Testis (tissue), 3 donors: ENCODE results near the gene ARHGAP25. TPM values are rescaled to one million over a fixed set of nuclear protein-coding genes. Genes with fewer than 3 reads are reported as not detected.

Experiments used
- DNase-seq: peaks from one replicate; pipeline ENCODE4 v3.0.0-alpha.2; 2019
- H3K27ac ChIP-seq, 2 donors: fragments of 200-600 bp; sonication (generic); one replicate each; pipeline ENCODE4 v1.5.1; 2019
- H3K27me3 ChIP-seq: fragments of 200-600 bp; sonication (generic); one replicate; pipeline ENCODE4 v1.5.1; 2019
- H3K36me3 ChIP-seq: fragments of 200-600 bp; sonication (generic); one replicate; pipeline ENCODE4 v1.5.1; 2017; ENCODE audit warnings: low read depth; ENCODE audit errors: missing control alignments
- H3K4me1 ChIP-seq: fragments of 200-600 bp; sonication (generic); one replicate; pipeline ENCODE4 v1.5.1; 2019
- H3K4me3 ChIP-seq, 2 donors: fragments of 200-600 bp; sonication (generic); one replicate each; pipeline ENCODE4 v1.5.1; 2017 to 2019
- H3K9me3 ChIP-seq: fragments of 200-600 bp; sonication (generic); one replicate; pipeline ENCODE4 v1.5.1; 2017
- POLR2A ChIP-seq: fragments of 450-650 bp; IDR thresholded peaks from one replicate; pipeline ENCODE4 v1.6.1; 2017; ENCODE audit warnings: antibody characterized with exemption, mild to moderate bottlenecking, moderate library complexity
- WGBS, 2 donors: methylation state at CpG; one replicate each; pipeline ENCODE4 v1.1.5; 2018; 5-methylcytosine and 5-hydroxymethylcytosine counted together
- intact Hi-C: fragments of 100-400 bp; cut with DNase I; formaldehyde crosslinking; loops from one replicate; pipeline ENCODE4 v1.15.1; 2023; ENCODE audit warnings: low total_unique reads
- polyA plus RNA-seq: library from polyadenylated mRNA; stranded (reverse); fragments of 350-450 nt; fragmentation: Illumina TruSeq; extraction: RNeasy Lipid Tissue Mini Kit (QIAGEN cat#74804); gene quantifications from one replicate; pipeline ENCODE4 v1.2.3, GENCODE V29; 2014; ENCODE audit warnings: low read depth, low replicate concordance; ENCODE audit not compliant: insufficient read depth
- total RNA-seq, 2 donors: library from RNA; depleted of rRNA; stranded (reverse); fragments of >200 nt; gene quantifications; one replicate each; pipeline ENCODE4 v1.2.3, GENCODE V29; 2016
- TF ChIP-seq, protein P1 (sequence below), 3 experiments: fragments of 450-650 bp in 2 of 3; fragments of 200-600 bp in 1 of 3; sonication (generic) in 1 of 3; IDR thresholded peaks; one replicate each; pipeline ENCODE4 v1.5.1; 2016 to 2019; ENCODE audit warnings: antibody characterized with exemption in 3 of 3, mild to moderate bottlenecking in 2 of 3, moderate library complexity in 1 of 3

ARHGAP25 gene
- total and polyA plus RNA-seq, 3 donors from 2014 or later, result 6.2 to 8.2 (median 6.7) TPM

DNA sequence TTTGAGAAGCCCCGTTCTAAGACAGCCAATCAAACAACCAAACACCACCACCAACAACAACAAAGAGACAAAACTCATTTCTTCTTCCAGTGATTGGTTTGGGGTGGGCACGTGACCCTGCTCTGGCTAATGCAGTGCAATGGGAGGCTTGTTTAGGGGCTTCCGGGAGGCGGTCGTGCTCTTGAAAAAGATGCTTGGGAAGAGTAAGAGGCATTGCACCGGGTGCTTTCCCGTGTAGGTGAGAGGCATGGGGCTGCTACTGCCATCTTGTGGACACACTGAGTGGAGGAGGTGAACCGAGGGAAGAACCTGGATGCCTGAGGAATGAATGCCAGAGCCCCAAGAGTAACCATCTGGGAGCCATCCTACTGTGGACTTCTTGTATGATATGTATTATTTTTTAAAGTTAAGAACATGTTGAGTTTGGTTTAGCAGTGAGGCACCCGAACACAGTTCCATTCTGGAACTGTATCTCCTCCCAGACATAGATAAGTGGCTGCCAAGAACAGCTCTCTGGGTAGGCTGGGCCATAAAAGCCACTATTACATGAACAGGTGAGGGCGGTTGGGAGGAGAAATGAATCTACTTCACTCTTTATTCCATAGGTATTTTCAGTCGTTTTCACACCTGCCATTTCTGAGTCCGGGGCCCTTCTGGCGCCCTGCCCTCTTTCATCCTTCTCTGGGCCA is 19.1 kb upstream of the ARHGAP25 start:
- TF ChIP-seq POLR2A, result no peak
- TF ChIP-seq, protein P1, sequence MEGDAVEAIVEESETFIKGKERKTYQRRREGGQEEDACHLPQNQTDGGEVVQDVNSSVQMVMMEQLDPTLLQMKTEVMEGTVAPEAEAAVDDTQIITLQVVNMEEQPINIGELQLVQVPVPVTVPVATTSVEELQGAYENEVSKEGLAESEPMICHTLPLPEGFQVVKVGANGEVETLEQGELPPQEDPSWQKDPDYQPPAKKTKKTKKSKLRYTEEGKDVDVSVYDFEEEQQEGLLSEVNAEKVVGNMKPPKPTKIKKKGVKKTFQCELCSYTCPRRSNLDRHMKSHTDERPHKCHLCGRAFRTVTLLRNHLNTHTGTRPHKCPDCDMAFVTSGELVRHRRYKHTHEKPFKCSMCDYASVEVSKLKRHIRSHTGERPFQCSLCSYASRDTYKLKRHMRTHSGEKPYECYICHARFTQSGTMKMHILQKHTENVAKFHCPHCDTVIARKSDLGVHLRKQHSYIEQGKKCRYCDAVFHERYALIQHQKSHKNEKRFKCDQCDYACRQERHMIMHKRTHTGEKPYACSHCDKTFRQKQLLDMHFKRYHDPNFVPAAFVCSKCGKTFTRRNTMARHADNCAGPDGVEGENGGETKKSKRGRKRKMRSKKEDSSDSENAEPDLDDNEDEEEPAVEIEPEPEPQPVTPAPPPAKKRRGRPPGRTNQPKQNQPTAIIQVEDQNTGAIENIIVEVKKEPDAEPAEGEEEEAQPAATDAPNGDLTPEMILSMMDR (IDR thresholded peaks at IDR 0.05), result peak in 2 of 3 experiments; percentile 25 to 52
- Histone ChIP-seq H3K9me3 (no peaks in the 10 kb centered on the region), H3K27ac (peak overlapping the region in 1 of 2 donors; percentile 36), H3K4me1 (no peaks in the 10 kb centered on the region), H3K36me3 (no peaks in the 10 kb centered on the region), H3K27me3 (no peaks in the 10 kb centered on the region), H3K4me3 (no peak overlapping the region)
- 39 to 41% methylated on average over 12 to 13 of the region's 13 CpGs for WGBS, 2 donors
- intact Hi-C loops, result no loop called here
- peak; percentile 73 for DNase-seq

DNA sequence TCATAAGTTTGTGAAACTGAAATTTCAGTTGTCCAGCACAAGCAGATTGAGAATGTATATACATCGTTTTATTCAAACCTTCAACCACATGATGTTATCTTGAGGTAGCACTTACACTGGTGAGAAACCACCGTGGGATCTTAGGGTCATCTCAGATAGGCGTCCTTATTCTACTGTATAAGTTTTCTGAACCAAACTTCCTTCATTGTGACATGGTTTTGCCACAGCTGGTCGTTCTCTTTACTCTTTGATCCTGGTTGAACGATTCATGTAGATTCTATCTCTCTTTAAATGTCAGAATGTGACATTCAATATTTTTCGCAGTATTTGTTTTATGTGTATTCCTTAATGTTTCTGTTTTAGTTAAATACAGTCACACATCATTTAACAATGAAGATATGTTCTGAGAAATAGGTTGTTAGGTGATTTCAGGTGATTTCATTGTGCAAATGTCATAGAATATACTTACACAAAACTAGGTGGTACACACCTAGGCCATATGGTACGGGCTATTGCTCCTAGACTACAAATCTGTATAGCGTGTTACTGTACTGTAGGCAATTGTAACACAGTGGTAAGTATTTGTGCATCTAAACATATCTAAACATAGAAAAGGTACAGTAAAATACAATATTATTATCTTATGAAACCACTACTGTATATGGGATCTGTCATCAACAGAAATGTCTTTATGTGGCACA is 17.9 kb upstream of the ARHGAP25 start:
- intact Hi-C loops, result no loop called here
- Histone ChIP-seq H3K27me3 (no peaks in the 10 kb centered on the region), H3K27ac (no peak overlapping the region), H3K36me3 (no peaks in the 10 kb centered on the region), H3K4me1 (no peaks in the 10 kb centered on the region), H3K9me3 (no peaks in the 10 kb centered on the region), H3K4me3 (no peak overlapping the region)
- TF ChIP-seq, protein P1 (IDR thresholded peaks at IDR 0.05), result no peak
- TF ChIP-seq POLR2A, result no peak
- 90% methylated on average over 8 of the region's 8 CpGs for WGBS, 2 donors
- no peak for DNase-seq

DNA sequence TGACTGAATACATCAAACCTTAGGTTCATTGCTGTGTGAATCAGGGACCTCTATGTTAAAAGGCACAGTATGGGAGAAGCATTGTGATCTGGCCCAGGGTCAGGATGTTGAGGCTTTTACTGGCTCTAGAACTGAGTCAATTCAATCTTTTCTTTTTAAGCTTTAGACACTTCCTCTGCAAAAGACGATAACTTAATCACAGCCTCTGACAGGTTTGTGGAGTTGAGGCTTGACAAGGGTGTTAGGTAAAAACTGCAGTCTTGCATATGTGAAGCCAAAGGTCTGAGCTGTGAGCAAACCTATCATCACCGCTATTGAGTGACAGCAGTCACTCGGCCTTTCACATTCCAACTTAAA is 17.3 kb upstream of the ARHGAP25 start:
- Histone ChIP-seq H3K9me3 (no peaks in the 10 kb centered on the region), H3K36me3 (no peaks in the 10 kb centered on the region), H3K4me1 (no peaks in the 10 kb centered on the region), H3K4me3 (no peak overlapping the region), H3K27ac (no peak overlapping the region), H3K27me3 (no peaks in the 10 kb centered on the region)
- no peak for DNase-seq
- TF ChIP-seq, protein P1 (IDR thresholded peaks at IDR 0.05), result no peak
- no peak for TF ChIP-seq POLR2A
- WGBS, 2 donors, result 85 to 86% methylated on average over 3 of the region's 3 CpGs
- intact Hi-C loops, result no loop called here

DNA sequence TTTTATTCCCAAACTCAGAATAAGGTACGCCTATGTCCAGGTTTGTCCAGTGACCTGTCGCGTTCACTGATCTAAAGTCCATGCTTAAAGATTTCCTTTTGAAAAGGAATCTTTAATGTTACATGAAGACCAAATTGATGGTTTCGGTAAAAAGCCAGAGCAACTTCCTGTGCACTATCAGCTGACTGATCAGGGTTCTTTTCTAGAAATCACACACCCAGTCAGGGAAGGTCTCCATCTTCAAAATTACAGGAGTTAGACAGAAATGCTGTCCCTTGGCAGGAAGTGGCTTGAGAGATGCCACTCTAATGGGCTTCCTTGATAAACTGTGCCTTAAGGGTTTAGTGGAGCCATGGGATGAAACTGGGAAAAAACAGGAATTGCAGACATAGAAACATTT is 14.7 kb upstream of the ARHGAP25 start:
- 93 to 95% methylated on average over 4 of the region's 4 CpGs for WGBS, 2 donors
- no peak overlapping the region for H3K4me3 ChIP-seq
- no peaks in the 10 kb centered on the region for H3K27me3 ChIP-seq
- intact Hi-C loops, result no loop called here
- H3K9me3 ChIP-seq, result no peaks in the 10 kb centered on the region
- no peaks in the 10 kb centered on the region for H3K4me1 ChIP-seq
- no peak for DNase-seq
- no peak overlapping the region for H3K27ac ChIP-seq
- no peaks in the 10 kb centered on the region for H3K36me3 ChIP-seq
- no peak for TF ChIP-seq POLR2A
- TF ChIP-seq, protein P1 (IDR thresholded peaks at IDR 0.05), result no peak
